Measurements from ENCODE around the gene LAMA3.
A peak's percentile ranks its signal among the peaks of the same experiment; 100 is the strongest.

Gene LAMA3

GRCh38 chr18:23859466-23860336 is 170.4 kb downstream of the LAMA3 start:
- no peak overlapping the region for H3K4me3 ChIP-seq (ENCODE audit: low read length)
- no peak for TF ChIP-seq CTCF (IDR thresholded peaks at IDR 0.05; ENCODE audit: insufficient read depth, low read depth, low read length, missing control alignments)
- DNase-seq (ENCODE audit: low read depth) = no peak

GRCh38 chr18:23861326-23861725 is 172.1 kb downstream of the LAMA3 start:
- no peak for DNase-seq (ENCODE audit: low read depth)
- no peak overlapping the region for H3K4me3 ChIP-seq (ENCODE audit: low read length)
- no peak for TF ChIP-seq CTCF (IDR thresholded peaks at IDR 0.05; ENCODE audit: insufficient read depth, low read depth, low read length, missing control alignments)

DNA sequence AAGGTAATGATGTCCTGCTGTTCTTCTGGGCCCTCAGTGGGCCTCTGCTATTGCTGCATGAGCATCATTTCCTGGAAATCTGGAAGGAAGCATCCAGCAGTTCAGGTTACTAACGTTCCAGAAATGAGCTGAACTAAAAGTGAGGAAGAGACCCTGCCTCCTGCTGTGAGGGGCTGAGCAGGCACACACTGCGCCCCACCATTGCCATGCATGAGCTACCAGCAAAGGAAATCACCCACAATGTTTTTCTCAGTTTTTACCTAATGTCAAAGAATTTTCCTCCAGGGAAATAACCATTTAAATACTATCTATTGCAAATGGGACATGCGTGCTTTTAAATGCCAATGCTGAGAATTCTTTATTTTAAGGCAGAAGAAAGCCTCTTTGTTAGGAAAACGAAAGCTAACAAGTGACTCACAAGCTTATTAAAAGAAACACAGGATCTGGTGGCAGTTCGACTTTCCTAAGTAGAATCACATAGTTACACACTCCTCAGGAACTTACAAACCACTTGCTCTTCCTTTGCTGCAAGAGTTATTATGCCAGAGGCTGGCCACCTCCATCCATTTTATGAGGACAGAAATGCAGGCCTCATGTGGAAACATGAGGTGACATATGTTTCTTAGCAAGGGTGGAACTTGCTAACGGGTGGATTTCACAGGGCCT is 172.7 kb downstream of the LAMA3 start:
- peak; percentile 69 for DNase-seq (ENCODE audit: low read depth)
- H3K4me3 ChIP-seq (ENCODE audit: low read length) = no peak overlapping the region
- TF ChIP-seq CTCF (IDR thresholded peaks at IDR 0.05; ENCODE audit: insufficient read depth, low read depth, low read length, missing control alignments) = no peak

- no peak overlapping the region for H3K4me3 ChIP-seq (ENCODE audit: low read length)
- TF ChIP-seq CTCF (IDR thresholded peaks at IDR 0.05; ENCODE audit: insufficient read depth, low read depth, low read length, missing control alignments) = no peak
- DNase-seq (ENCODE audit: low read depth) = no peak
Measured at GRCh38 chr18:23864624-23865023, 175.4 kb downstream of the LAMA3 start.

DNA sequence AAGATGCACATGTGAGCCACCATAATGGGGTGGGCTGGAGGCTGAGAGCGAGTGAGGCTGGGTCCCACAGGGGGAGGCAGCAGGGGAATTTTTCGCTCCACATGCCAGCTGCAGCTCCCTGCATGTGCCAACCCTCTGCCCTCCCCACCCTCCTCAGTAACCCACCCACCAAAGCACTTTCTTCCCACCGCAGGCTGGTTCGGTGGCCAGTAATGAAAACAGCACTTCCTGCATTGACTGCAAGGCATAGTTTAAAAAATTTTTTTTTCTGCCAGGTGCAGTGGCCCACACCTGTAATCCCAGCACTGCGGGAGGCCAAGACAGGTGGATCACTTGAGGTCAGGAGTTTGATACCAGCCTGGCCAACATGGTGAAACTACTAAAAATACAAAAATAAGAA is 177.8 kb downstream of the LAMA3 start:
- no peak for TF ChIP-seq CTCF (IDR thresholded peaks at IDR 0.05; ENCODE audit: insufficient read depth, low read depth, low read length, missing control alignments)
- DNase-seq (ENCODE audit: low read depth) = no peak
- no peak overlapping the region for H3K4me3 ChIP-seq (ENCODE audit: low read length)

- TF ChIP-seq CTCF (IDR thresholded peaks at IDR 0.05; ENCODE audit: insufficient read depth, low read depth, low read length, missing control alignments) = no peak
Measured at GRCh38 chr18:23868136-23868785, 179.0 kb downstream of the LAMA3 start.

More at GRCh38 chr18:23868136-23868785, 179.0 kb downstream of the LAMA3 start:
- H3K4me3 ChIP-seq (ENCODE audit: low read length) = no peak overlapping the region
- no peak for DNase-seq (ENCODE audit: low read depth)
